HepG2 (cell line): ENCODE measurements around the gene FHIT. TPM values are rescaled to one million over a fixed set of nuclear protein-coding genes. Genes with fewer than 3 reads are reported as not detected.

ENCODE experiments used
- FOXP4 ChIP-seq: sonication (generic); formaldehyde crosslinking; IDR thresholded peaks from 2 replicates; pipeline ENCODE4 v1.4.0; 2020; ENCODE audit warnings: missing genetic modification reagents
- GZF1 ChIP-seq: sonication (generic); formaldehyde crosslinking; IDR thresholded peaks from 2 replicates; pipeline ENCODE4 v1.5.1; 2020; ENCODE audit warnings: mild to moderate bottlenecking, missing genetic modification reagents
- KAT8 ChIP-seq: IDR thresholded peaks from 2 replicates; pipeline ENCODE4 v1.6.1; 2016; ENCODE audit warnings: missing genetic modification reagents, missing compliant biosample characterization
- NFYB ChIP-seq: sonication (generic); formaldehyde crosslinking; IDR thresholded peaks from 2 replicates; pipeline ENCODE4 v1.4.0; 2020; ENCODE audit warnings: missing genetic modification reagents
- ZKSCAN8 ChIP-seq: IDR thresholded peaks from 2 replicates; pipeline ENCODE4 v1.6.1; 2016; ENCODE audit warnings: borderline replicate concordance, missing genetic modification reagents, missing compliant biosample characterization
- ZNF275 ChIP-seq: sonication (generic); formaldehyde crosslinking; IDR thresholded peaks from 2 replicates; pipeline ENCODE4 v1.8.0; 2022; ENCODE audit warnings: missing genetic modification reagents, mild to moderate bottlenecking, inconsistent platforms, borderline replicate concordance
- ZNF3 ChIP-seq: IDR thresholded peaks from 2 replicates; pipeline ENCODE4 v1.7.0; 2017; ENCODE audit warnings: inconsistent platforms
- ZNF432 ChIP-seq: sonication (generic); formaldehyde crosslinking; IDR thresholded peaks from 2 replicates; pipeline ENCODE4 v1.5.0; 2020; ENCODE audit warnings: missing genetic modification reagents, mild to moderate bottlenecking, borderline replicate concordance
- ZNF484 ChIP-seq: sonication (generic); formaldehyde crosslinking; IDR thresholded peaks from 2 replicates; pipeline ENCODE4 v1.5.1; 2020; ENCODE audit warnings: mild to moderate bottlenecking, low read depth, missing genetic modification reagents, borderline replicate concordance
- ZNF512B ChIP-seq: sonication (generic); formaldehyde crosslinking; IDR thresholded peaks from 2 replicates; pipeline ENCODE4 v1.5.1; 2020; ENCODE audit warnings: missing genetic modification reagents, mild to moderate bottlenecking, borderline replicate concordance
- ZNF543 ChIP-seq: sonication (generic); formaldehyde crosslinking; IDR thresholded peaks from 2 replicates; pipeline ENCODE4 v1.4.0; 2020; ENCODE audit warnings: mild to moderate bottlenecking, missing genetic modification reagents
- polyA plus RNA-seq, 8 experiments: library from polyadenylated mRNA; depleted of rRNA in 3 of 8; stranded (reverse) in 7 of 8; unstranded in 1 of 8; fragments of >200 nt; fragmentation: Illumina TruSeq in 4 of 8; extraction: Trizol in 4 of 8; gene quantifications; 2 replicates each; pipeline versions ENCODE4 v1.2.1 to v1.2.3, GENCODE V29; 2011 to 2016; ENCODE audit warnings: low read depth in 4 of 8, missing spikeins in 1 of 8, mixed read lengths in 1 of 8; ENCODE audit not compliant: insufficient read depth in 1 of 8
- total RNA-seq, 5 experiments: library from RNA; depleted of rRNA; stranded (reverse); fragments of >200 nt; fragmentation: Illumina TruSeq; extraction: Trizol; gene quantifications; 2 replicates each; pipeline ENCODE4 v1.2.3, GENCODE V29; 2016; ENCODE audit warnings: low read depth in 1 of 5

Gene FHIT
- total and polyA plus RNA-seq, 2 of the 13 experiments (the other 11 are each of a cell fraction or from before 2014, with no cell fraction given) = 4.0 to 4.6 TPM

- TF ChIP-seq FOXP4 (CRISPR knock-in tag) (no peak), NFYB (CRISPR knock-in tag) (no peak), ZKSCAN8 (CRISPR knock-in tag) (no peak), ZNF275 (CRISPR knock-in tag) (no peak), ZNF432 (CRISPR knock-in tag) (no peak), ZNF512B (CRISPR knock-in tag) (no peak), KAT8 (CRISPR knock-in tag) (no peak), ZNF543 (CRISPR knock-in tag) (no peak), GZF1 (no peak), ZNF484 (CRISPR knock-in tag) (no peak), ZNF3 (no peak)
These were observed 109.6 kb downstream of the FHIT start (continued) for GRCh38 chr3:61141697-61142096.
